Hematopoietic multipotent progenitor cell treated with erythropoietin and hydrocortisone succinate and interleukin-3 and kit ligand, for 17 days (in vitro differentiated cells): ENCODE results near the gene PCBP3.

Experiments used
- DNase-seq: peaks from one replicate; pipeline ENCODE4 v3.0.0-alpha.2; 2015; ENCODE audit warnings: low spot score

PCBP3 gene

DNA sequence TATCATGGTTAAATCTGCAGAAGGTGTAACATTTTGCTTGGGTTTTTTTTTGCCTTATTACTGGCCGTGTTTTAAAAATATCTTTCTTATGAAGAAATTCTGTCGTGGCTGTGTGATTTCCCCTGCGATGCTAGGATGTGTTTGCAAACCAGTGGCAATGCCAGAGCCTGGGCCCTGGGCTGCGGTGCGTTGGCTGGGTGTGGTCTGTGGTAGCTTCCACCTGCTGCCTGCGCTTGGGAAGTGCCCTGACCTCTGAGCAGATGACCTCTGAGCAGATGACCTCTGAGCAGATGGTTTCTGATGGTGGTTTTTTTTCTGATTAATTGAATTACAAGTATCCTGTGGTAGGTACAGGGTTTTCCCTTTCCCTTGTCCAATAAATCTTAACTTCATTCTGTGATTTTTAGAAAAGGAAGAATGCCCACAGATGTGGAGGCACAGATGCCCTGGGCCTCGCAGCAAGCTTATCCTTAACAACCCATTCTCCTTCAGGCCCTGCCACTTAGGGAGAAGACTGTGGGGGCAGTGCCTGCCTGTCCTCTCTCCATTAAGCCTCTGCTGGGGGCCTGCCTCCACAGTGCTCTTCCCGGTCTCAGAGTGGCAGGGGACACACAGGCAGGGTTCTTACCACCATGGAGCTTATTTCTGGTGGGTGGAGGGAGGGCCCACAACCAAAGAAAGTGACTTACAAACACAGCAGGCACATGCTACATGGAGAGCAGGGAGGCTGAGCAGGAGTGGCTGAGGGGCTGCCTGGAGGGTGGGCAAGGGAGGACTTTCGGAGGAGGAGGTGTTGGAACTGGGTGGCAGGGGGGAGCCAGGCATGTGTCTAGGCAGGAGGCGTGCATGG lies 81.7 kb downstream of the PCBP3 start:
- DNase-seq: no peak

GRCh38 chr21:45725844-45726200 lies 82.3 kb downstream of the PCBP3 start:
- no peak for DNase-seq

DNA sequence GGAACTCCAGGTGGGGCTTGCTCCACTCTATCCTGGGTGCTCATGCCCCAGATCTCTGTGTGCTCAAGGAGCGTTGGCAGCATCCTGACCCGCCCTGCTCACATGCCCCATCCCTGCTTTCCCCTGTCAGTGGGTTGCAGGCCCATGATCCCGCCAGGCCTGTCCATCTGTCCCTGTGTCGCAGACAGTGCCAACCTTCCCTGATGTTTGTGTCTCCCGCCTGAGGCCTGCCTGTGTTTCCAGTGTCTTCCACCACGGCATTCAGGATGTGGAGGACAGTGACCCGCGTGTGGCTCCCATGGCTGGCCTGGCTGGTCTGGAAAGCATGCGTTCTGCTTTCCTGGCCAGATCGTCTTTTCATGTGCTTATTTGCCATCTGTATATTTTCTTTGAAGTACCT lies 82.9 kb downstream of the PCBP3 start:
- no peak for DNase-seq

GRCh38 chr21:45727390-45727789 lies 83.9 kb downstream of the PCBP3 start:
- no peak for DNase-seq

- DNase-seq: no peak
These were observed 91.9 kb downstream of the PCBP3 start for GRCh38 chr21:45735259-45736000.

DNA sequence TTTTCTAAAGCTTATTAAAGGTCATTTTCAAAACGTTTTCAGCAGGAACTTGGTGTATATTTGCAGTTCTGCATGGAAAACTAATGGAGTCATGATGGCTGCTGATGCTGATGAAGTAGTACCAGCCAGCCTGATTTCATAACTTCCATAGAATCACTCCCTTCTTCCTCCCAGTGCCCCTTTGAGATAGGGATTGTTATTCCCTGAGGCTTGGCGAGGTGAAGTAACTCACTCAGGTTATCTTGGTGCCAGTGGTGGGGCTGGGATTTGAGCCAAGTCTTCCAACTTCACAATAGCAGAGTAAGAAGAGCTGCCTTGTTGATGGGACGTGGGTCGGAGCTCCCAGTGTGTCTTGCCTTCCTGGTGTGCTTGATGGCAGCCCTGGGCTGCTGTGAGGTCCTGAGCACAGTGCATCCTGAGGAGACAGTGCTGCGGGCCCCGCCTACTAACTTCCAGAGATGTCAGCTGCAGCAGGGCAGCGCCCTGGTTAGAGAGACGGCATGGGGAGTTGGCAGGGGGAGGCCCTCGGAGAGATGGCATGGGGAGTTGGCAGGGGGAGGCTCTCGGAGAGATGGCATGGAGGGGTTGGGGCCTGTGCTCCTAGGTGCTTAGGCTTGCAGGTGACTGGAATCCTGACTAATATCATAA lies 92.6 kb downstream of the PCBP3 start:
- DNase-seq: no peak

GRCh38 chr21:45736690-45737484 lies 93.4 kb downstream of the PCBP3 start:
- no peak for DNase-seq

DNA sequence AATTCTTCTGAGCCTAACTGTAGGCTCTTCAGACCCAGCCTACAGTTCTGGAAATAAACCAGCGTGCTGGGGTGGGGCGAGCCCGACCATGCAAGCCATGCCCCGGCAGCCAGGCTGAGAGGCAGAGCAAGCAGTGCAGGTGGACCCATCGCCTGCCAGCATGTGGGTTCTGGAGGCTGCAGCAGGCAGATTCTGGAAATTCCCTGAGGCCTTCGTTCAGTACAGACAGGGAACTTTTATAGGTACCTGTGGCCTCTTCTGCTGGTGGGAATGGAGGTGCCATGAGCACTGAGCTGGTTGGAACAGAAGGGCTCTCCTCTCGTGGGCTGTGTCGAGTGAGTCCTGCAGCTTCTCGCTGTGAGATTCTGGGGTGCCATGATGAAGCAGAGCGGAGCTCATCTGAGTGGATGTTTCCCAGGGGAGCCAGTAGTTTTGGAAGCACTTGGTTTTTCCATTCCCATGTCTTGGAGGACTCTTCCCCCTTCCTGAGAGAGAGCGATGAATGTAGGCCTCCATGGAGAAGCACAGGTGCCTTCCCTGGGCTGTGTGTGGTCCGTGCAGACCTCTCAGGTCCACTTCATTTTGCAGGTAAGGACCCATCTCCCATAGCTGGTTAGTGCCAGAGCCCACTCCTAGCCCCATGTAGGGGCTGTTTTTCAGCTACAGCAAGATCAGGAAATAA lies 94.1 kb downstream of the PCBP3 start:
- no peak for DNase-seq

- no peak for DNase-seq
These were observed 95.9 kb downstream of the PCBP3 start for GRCh38 chr21:45739218-45740087.

- no peak for DNase-seq
These were observed 96.5 kb downstream of the PCBP3 start for GRCh38 chr21:45740088-45740440.

GRCh38 chr21:45740491-45741357 lies 97.2 kb downstream of the PCBP3 start:
- DNase-seq: no peak

DNA sequence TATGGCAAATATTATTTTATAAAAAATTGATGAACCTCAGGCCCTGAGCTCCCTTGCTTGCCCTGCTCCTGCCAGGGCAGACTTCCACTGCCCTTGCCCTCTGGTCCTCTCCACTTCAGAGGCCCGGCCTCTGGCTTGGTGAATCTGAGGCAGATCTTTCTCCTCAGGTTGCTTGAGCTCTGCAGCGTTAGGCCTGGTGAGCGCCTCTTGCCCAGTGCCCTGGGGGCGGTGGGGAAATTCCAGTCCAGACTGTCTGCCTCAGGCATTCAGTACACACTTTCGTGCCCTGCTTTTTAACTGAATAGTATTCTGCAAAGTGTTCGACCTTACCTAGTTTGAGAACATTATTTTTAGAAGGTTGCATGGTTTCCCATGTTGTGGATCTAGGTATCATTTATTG lies 98.2 kb downstream of the PCBP3 start:
- no peak for DNase-seq

DNA sequence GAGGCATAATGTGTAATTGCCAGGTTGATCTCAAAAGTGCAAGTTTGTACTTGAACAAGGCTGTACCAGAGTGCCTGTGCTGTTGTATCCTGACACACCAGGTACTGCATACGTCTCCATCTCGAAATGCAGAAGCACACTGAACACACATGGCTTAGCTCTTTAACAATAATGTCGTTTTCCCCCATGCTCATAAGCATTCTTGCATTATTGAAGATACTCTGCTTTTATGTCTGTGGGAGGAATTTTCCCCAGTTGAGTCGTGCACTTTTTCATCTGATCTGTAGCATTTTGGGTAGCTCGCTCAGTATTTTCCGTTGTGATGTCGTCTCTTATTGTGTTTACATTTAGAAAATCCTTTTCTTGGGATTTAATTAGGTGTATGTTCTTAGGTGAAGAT lies 98.7 kb downstream of the PCBP3 start:
- DNase-seq: no peak

DNA sequence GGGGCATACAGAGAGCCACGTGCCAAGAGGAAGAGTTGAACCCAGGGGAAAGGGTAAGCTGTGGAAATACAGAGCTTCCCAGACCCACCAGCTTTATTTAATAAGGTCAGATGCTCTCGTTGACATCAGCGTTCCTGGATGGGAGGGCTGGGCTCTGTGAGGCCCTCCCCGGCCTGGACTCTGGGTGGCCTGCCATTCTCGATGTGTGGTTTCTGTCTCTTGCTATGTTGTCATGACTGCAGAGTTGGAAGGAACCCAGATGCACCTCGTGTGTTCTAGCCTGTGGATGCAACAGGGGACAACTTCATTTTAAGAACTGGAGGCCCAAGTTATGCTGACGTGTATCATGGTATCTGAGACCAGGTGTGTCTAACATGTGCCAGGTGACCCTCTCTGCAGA lies 101.7 kb downstream of the PCBP3 start:
- no peak for DNase-seq

DNA sequence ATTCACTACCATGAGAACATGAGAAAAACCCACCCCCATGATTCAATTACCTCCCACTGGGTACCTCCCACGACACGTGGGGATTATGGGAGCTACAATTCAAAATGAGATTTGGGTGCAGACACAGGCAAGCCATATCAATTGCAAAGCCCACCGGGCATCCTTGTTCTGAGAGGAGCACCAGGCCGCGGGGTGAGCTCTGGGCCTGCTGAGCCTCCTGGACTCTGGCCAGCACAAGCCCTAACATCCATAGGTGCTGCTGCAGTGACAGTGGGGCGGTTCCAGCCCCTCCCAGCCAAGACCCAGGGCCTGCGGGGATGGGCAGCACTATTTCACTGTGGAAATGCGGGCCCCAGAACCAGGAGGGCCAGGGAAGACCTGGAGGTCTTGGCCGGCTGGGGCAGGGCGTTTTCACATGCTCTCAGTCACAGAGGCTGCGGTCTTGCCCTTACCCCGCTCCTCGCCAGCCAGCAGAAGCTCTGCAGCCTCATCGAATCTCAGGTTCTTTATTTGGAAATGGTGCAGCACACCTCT lies 103.8 kb downstream of the PCBP3 start:
- DNase-seq: no peak

DNA sequence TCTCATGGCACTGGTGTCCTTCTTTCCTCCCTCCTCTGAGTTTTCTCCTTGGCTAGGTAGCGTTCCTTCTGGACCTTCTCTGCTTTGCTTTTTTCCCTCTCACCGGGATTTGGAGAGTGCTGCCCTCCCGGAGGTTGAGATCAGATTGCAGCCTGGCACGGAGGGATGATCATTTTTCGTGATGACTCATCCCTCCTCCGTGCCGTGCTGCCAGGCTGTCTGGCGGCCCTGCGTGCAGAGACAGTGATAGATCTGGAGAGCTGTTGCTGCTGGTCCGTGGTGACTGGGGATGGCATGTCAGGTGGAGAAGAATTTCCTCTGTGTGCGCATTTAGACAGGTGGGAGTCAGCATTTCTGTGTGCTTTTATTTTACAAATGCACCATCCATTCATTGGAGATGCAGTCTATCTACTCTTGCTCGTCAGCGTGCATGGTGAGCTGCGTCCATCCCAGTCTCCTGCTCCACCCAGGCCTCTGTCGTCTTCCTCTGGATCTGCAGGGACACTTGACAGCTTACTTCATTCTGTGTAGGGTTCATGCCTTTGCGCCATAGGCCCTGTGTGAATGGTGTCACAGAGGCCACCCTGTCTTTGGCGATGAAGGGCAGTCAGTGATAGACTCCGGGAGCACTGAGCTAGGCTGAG lies 104.4 kb downstream of the PCBP3 start:
- no peak for DNase-seq

DNA sequence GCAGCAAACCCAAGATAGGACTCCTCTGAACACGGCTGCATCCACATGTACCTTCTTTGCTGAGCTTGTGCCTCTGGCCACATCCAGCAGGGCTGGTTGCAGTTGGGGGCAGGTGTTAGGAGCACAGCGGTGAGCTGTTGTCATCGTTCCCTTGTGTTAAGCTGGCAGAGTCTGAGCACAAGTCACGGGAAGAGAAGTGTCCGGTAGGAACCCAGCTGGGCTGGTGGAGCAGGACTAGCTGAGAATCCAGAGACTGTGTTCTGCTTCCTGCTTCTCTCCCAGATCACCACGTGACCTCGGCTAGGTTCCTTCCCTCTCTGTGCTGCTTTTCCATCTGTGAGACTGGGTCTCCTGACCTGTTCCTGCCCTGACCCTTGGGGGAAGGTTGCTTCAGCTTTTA lies 105.1 kb downstream of the PCBP3 start:
- no peak for DNase-seq

GRCh38 chr21:45749974-45750373 lies 106.4 kb downstream of the PCBP3 start:
- DNase-seq: no peak

DNA sequence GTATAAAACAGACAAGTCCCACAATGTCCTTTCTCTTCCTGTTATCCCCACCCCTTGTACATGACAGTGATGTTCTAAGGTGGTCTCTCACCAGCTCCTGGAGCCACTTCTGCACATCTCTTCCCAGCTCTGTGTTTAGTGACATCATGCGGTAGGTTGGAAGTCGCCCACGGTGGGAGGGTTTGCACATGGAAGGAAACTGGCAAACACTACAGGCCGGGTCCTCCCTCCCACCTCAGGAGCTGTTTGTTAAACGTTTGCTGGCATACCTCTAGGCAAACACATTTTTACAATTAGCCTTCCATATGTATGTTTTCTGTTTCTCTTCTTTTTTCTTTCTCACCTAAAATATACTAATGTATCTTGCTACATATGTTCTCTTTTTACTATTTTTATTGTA lies 107.4 kb downstream of the PCBP3 start:
- no peak for DNase-seq
